Sciatic nerve (tissue), 2 donors: ENCODE measurements around the gene TOP1. TPM values are rescaled to one million over a fixed set of nuclear protein-coding genes. Genes with fewer than 3 reads are reported as not detected.

Source experiments
- ATAC-seq: fragments of 200-7000 bp; cut with Tn5 transposase; one replicate; pipeline ENCODE4 v1.9.1; 2020; ENCODE audit warnings: mild to moderate bottlenecking, moderate library complexity
- DNase-seq: peaks from one replicate; pipeline ENCODE4 v3.0.0-alpha.2; 2020; ENCODE audit warnings: low spot score
- intact Hi-C: fragments of 100-400 bp; cut with DNase I; formaldehyde crosslinking; loops from one replicate; pipeline ENCODE4 v1.14.2; 2022
- total RNA-seq: library from RNA; stranded (reverse); fragmentation: NEBNext Ultra II Directional; extraction: Animal tissue kit (Norgen Biotek cat#: 25700); gene quantifications from one replicate; pipeline ENCODE4 v1.2.1, GENCODE V29; 2021
- donor health status: DM: no; HTN: no; CAD: no.
- donor health status: DM: no; HTN: no; CAD: no.

Gene TOP1
- total RNA-seq, 1 donor from 2014 or later = 34.7 TPM

GRCh38 chr20:41051009-41051825 lies 22.6 kb downstream of the TOP1 start:
- intact Hi-C loops = no loop called here
- ATAC-seq (no peak), DNase-seq (no peak)

GRCh38 chr20:41052742-41053419 lies 24.3 kb downstream of the TOP1 start:
- DNase-seq = no peak
- intact Hi-C loops = no loop called here
- peak; percentile 83 for ATAC-seq

- intact Hi-C loops = no loop called here
- DNase-seq (no peak), ATAC-seq (no peak)
Observed at GRCh38 chr20:41054070-41054846, 25.6 kb downstream of the TOP1 start.

GRCh38 chr20:41054847-41055230 lies 26.2 kb downstream of the TOP1 start:
- ATAC-seq = no peak
- no peak for DNase-seq

GRCh38 chr20:41055679-41056078 lies 27.1 kb downstream of the TOP1 start:
- DNase-seq (no peak), ATAC-seq (no peak)
- intact Hi-C loops = no loop called here

More at GRCh38 chr20:41054847-41055230, 26.2 kb downstream of the TOP1 start:
- intact Hi-C loops = no loop called here

- intact Hi-C loops = no loop called here
- no peak for DNase-seq
- no peak for ATAC-seq
Observed at GRCh38 chr20:41057999-41058673, 29.5 kb downstream of the TOP1 start.

- ATAC-seq (no peak), DNase-seq (no peak)
- intact Hi-C loops = no loop called here
Observed at GRCh38 chr20:41058674-41059635, 30.3 kb downstream of the TOP1 start.

- intact Hi-C loops = no loop called here
- no peak for ATAC-seq
Observed at GRCh38 chr20:41061155-41061554, 32.5 kb downstream of the TOP1 start.

GRCh38 chr20:41063442-41063841 lies 34.8 kb downstream of the TOP1 start:
- DNase-seq (no peak), ATAC-seq (no peak)
- intact Hi-C loops = no loop called here

More at GRCh38 chr20:41061155-41061554, 32.5 kb downstream of the TOP1 start:
- DNase-seq = no peak

GRCh38 chr20:41064377-41064776 lies 35.8 kb downstream of the TOP1 start:
- intact Hi-C loops = no loop called here
- DNase-seq (no peak), ATAC-seq (no peak)

GRCh38 chr20:41065716-41066115 lies 37.1 kb downstream of the TOP1 start:
- ATAC-seq = no peak
- intact Hi-C loops = no loop called here
- no peak for DNase-seq

GRCh38 chr20:41068806-41069205 lies 40.2 kb downstream of the TOP1 start:
- intact Hi-C loops = no loop called here
- ATAC-seq (no peak), DNase-seq (no peak)

GRCh38 chr20:41072190-41072863 lies 43.7 kb downstream of the TOP1 start:
- no peak for DNase-seq
- peak; percentile 80 for ATAC-seq
- intact Hi-C loops = no loop called here

- ATAC-seq = no peak
- intact Hi-C loops = no loop called here
- DNase-seq = no peak
Observed at GRCh38 chr20:41072915-41073314, 44.3 kb downstream of the TOP1 start.

GRCh38 chr20:41074441-41074840 lies 45.8 kb downstream of the TOP1 start:
- DNase-seq (no peak), ATAC-seq (no peak)
- intact Hi-C loops = no loop called here

- no peak for DNase-seq
- no peak for ATAC-seq
- intact Hi-C loops = no loop called here
Observed at GRCh38 chr20:41076776-41077175, 48.2 kb downstream of the TOP1 start.

GRCh38 chr20:41078329-41078728 lies 49.7 kb downstream of the TOP1 start:
- DNase-seq (no peak), ATAC-seq (peak; percentile 80)
- intact Hi-C loops = no loop called here

GRCh38 chr20:41079066-41079465 lies 50.4 kb downstream of the TOP1 start:
- ATAC-seq (no peak), DNase-seq (no peak)
- intact Hi-C loops = no loop called here
